ENCODE measurements around the gene ANKHD1.
"Not testable (repeated sequence)": the region's sequence is repeated elsewhere in the genome, so short reads cannot be mapped to it uniquely, and the experiment has no call there.

The ANKHD1 gene

DNA sequence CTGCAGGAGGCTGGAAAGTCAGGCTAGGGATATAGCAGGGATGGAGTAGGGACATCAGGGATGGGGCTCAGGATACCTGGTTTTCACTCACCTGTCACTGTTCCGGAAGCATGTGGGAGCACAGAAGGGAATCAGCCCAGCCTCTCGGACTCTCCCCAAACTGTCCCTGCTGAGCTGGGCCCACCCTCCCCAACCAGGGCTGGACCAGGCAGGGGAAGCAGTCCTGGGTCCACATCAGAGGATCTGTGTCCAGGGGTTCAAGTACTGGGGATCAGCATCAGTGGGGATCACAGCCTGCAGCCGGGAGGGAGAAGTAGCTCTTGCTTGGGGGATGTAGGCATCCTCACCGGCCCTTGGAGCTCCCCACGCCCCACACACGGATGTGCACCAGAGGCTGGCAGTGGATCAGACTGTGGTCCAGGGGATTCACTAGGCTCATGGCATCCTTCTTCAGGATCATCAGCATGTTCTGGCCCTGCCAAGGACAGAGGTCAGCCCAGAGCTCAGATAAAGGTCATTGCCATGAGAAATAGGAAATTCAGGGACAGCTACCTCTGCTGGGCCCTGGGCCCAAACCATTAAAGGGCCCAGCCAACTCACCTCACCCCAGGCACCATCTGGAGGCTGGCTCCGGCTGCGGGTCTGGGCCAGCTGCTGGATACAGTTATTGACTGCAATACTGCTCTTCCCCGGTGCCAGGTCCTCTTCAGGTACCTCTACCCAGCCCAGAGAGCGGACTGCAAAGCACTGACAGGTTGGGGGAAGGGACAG, 160.3 kb downstream of the ANKHD1 start:
- DNase-seq (ENCODE audit: low spot score): no peak

DNA sequence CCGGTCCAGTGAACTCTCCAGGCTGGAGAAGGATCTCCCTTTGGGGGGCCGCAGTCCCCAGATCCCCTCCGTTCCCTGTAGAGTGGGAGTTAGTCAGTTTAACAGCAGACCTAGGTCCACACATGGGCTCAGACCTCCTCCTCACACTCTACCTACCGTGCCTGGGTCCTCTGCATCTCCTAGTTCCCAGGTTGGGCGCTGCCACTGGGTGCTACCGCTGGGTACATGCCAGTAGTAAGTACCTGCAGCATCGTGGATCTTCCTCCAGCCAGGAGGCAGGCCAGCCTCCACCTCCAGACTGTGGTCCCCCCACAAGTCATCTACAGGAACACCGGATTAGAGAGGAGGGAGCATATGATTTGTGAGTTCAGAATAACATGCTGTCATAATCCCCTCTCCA, 162.0 kb downstream of the ANKHD1 start:
- no peak for DNase-seq (ENCODE audit: low spot score)

DNA sequence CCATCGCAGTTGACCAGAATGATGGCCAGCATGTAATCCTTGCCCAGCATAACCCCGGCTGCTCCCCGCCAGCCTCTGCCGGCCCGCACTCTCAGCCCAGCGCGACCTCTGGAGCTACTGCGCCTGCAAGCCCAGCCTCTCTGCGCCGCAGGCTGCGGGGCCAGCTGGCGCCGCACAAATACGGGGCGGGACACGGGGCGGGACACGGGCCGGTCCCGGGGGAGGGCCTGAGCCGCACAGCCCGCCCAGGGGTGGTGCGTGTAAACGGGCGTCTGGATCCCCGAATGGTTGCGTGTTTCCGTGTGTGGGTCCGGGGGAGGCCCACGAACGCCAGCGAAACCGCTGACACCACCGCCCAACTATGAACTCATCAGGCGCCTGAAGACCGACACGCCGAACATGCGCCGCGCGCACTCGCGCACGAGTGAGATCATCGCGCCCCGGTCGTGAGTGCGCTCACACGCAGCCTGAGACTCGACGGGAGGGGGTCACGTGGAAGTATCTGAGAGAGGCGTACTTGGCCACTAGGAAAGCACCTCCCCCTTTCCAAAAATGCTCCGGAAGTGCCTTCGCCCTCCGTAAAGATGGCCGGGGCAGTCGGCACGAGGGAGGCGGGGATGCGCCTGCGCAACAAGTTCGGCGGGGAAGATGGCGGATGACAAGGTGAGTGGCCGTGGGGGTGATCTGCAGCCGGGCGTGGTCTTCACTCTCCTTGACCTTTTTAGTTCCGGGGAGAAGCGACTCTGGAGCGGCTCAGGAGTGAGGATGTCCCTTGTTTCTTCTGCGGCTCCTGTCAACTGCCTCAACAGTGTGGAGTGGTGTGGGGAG, 162.8 kb downstream of the ANKHD1 start, which contains the start of the genes APBB3 and SLC35A4:
Gene APBB3 (minus strand): TSS at position 403 of the 828 bp plus-strand sequence. CDS start 353 bp downstream, at position 50.
Gene SLC35A4 (plus strand): TSS at position 633 of the 828 bp plus-strand sequence. CDS start 2,342 bp downstream, outside the sequence.
- DNase-seq (ENCODE audit: low spot score): peak; percentile 95

- peak; percentile 24 for DNase-seq (ENCODE audit: low spot score)
Observed at GRCh38 chr5:140565024-140565779, 163.6 kb downstream of the ANKHD1 start.

- DNase-seq (ENCODE audit: low spot score): no peak
Observed at GRCh38 chr5:140565780-140566095, 164.1 kb downstream of the ANKHD1 start.

DNA sequence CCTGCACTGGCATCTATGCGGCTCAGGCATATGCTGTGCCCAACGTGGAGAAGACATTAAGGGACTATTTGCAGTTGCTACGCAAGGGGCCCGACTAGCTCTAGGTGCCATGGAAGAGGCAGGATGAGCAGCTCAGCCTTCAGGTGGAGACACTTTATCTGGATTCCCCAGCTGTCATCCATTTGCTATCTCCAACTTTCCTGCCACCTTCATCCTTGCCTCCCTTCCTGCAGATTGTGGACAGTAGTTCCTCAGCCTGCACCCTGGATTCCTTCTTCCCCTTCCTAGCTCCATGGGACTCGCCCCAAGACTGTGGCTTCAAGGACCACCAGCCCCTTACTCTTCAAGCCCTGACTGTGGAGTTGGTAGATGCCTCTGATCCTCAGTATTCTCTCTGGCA, 165.0 kb downstream of the ANKHD1 start:
- DNase-seq (ENCODE audit: low spot score): no peak

DNA sequence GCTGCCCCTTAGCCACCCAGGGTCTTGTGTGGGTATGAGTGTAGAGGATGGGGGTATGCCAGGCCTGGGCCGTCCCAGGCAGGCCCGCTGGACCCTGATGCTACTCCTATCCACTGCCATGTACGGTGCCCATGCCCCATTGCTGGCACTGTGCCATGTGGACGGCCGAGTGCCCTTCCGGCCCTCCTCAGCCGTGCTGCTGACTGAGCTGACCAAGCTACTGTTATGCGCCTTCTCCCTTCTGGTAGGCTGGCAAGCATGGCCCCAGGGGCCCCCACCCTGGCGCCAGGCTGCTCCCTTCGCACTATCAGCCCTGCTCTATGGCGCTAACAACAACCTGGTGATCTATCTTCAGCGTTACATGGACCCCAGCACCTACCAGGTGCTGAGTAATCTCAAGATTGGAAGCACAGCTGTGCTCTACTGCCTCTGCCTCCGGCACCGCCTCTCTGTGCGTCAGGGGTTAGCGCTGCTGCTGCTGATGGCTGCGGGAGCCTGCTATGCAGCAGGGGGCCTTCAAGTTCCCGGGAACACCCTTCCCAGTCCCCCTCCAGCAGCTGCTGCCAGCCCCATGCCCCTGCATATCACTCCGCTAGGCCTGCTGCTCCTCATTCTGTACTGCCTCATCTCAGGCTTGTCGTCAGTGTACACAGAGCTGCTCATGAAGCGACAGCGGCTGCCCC, 165.6 kb downstream of the ANKHD1 start:
- no peak for DNase-seq (ENCODE audit: low spot score)

GRCh38 chr5:140567871-140568270, 166.2 kb downstream of the ANKHD1 start:
- DNase-seq (ENCODE audit: low spot score): no peak

- no peak for DNase-seq (ENCODE audit: low spot score)
Observed at GRCh38 chr5:140568443-140569063, 166.9 kb downstream of the ANKHD1 start.

DNA sequence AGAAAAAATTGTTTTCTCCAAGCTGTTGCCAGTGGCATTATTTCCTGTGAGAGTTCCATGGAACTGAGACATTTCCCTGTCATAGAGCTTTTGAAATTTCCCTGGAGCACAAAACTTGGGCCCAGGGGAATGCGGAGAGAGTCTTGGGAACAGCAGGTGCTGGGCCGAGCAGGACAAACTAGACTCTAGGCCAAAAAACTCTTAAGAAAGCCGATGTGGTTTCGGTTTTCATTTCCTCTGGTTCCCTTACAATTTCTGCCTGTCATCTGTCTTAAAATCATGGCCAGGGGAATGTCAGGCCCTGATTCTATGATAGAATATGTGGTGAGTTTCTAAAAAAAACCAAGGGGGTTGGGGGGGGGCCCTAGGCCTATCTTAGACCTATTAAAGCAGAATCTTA, 167.6 kb downstream of the ANKHD1 start:
- DNase-seq (ENCODE audit: low spot score): no peak

- DNase-seq (ENCODE audit: low spot score): no peak
Observed at GRCh38 chr5:140570058-140570457, 168.4 kb downstream of the ANKHD1 start.

DNA sequence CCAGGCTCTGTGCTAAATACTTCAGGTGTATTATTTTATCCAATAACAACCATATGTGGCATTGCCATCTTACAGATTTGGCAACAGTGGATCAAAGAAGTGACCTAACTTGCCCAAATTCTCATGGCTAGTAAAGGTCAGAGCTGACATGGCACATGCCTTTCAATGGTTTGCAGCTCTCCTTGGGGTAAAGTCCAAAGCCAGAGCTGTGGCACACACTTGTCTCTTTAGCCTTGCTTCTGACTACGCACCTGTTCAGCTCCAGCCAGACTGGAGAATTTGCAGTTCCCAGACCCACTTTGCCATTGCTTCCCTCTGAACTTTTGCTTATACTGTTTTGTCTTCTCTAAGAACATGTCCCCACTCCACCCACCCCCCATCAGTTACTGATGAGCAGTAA, 168.9 kb downstream of the ANKHD1 start:
- DNase-seq (ENCODE audit: low spot score): no peak

- DNase-seq (ENCODE audit: low spot score): no peak
Observed at GRCh38 chr5:140571105-140571504, 169.5 kb downstream of the ANKHD1 start.

DNA sequence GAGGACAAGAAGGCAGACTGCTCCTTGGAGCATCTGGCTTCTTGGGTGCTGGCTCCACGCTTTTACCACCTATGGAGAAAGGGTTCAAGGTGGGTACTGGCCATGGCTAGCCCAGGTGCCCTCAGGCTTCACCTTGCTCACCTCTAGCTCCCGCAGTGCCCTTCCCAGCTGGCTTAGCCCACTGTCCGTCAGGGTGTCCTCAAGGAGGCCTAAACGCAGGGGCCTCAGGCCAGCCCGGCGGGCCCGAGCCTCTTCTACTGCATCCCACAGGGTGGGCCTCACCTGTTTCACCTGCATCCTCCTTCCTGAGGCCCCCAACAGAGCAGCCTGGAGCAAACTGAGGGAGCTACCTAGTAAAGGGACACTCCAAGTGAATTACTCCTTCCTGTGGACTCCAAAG, 172.1 kb downstream of the ANKHD1 start:
- DNase-seq (ENCODE audit: low spot score): no peak

- DNase-seq (ENCODE audit: low spot score): no peak
Observed at GRCh38 chr5:140574165-140574564, 172.5 kb downstream of the ANKHD1 start.

GRCh38 chr5:140575309-140575708, 173.7 kb downstream of the ANKHD1 start:
- DNase-seq (ENCODE audit: low spot score): no peak

GRCh38 chr5:140576776-140577201, 175.2 kb downstream of the ANKHD1 start:
- no peak for DNase-seq (ENCODE audit: low spot score)

DNA sequence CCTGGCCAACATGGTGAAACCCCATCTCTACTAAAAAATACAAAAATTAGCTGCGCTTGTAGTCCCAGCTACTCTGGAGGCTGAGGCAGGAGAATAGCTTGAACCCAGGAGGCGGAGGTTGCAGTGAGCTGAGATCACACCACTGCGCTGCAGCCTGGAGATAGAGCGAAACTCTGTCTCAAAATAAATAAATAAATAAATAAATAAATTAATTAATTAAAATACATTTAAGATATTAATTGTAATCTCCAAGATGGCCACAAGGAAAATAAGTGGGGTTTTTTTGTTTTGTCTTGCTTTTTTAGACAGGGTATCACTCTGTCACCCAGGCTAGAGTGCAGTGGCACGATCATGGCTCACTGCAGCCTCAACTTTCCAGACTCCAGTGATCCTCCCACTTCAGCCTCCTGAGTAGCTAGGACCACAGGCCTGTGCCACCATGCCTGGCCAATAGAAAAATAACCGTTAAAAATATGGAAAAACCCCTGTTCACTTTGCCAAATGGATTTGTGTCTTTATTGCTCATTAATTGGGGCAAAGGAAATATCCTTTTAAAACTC, 177.6 kb downstream of the ANKHD1 start:
- not testable (repeated sequence) for DNase-seq (ENCODE audit: low spot score)

GRCh38 chr5:140587495-140587894, 185.9 kb downstream of the ANKHD1 start:
- no peak for DNase-seq (ENCODE audit: low spot score)

- DNase-seq (ENCODE audit: low spot score): no peak
Observed at GRCh38 chr5:140588311-140589070, 186.9 kb downstream of the ANKHD1 start.

Measured in germinal center (tissue), 1 donor.